Stomach (tissue), 9 donors: ENCODE data around the gene DET1. TPM values are rescaled to one million over a fixed set of nuclear protein-coding genes. Genes with fewer than 3 reads are reported as not detected.

Source experiments
- DNase-seq, 2 donors: peaks; one replicate each; pipeline versions ENCODE4 v3.0.0 to v3.0.0-alpha.2; 2013 to 2019
- H3K27ac ChIP-seq, 5 donors: fragments of 200-600 bp in 4 of 5; sonication (generic) in 4 of 5; one replicate each; pipeline ENCODE4 v1.5.1; 2013 to 2019; ENCODE audit warnings: mild to moderate bottlenecking in 1 of 5, moderate library complexity in 1 of 5
- H3K27me3 ChIP-seq, 3 donors: fragments of 200-600 bp; sonication (generic); one replicate each; pipeline ENCODE4 v1.5.1; 2017 to 2019; ENCODE audit warnings: mixed run types in 1 of 3
- H3K36me3 ChIP-seq, 4 donors: fragments of 200-600 bp; sonication (generic); 1 replicate in 3 of 4; 2 replicates in 1 of 4; pipeline ENCODE4 v1.5.1; 2016 to 2019
- H3K4me1 ChIP-seq, 4 donors: fragments of 200-600 bp; sonication (generic); one replicate each; pipeline ENCODE4 v1.5.1; 2016 to 2019
- H3K4me3 ChIP-seq, 4 donors: fragments of 200-600 bp; sonication (generic) in 3 of 4; one replicate each; pipeline ENCODE4 v1.5.1; 2016 to 2019; ENCODE audit warnings: mild to moderate bottlenecking in 1 of 4
- H3K9me3 ChIP-seq, 4 donors: fragments of 200-600 bp; sonication (generic); one replicate each; pipeline ENCODE4 v1.5.1; 2016 to 2019
- CTCF ChIP-seq, 7 experiments: fragments of 450-650 bp in 4 of 7; fragments of 200-600 bp in 3 of 7; sonication (generic) in 3 of 7; IDR thresholded peaks; one replicate each; pipeline ENCODE4 v1.5.1; 2016 to 2019; ENCODE audit warnings: antibody characterized with exemption in 7 of 7, control low read depth in 2 of 7, mild to moderate bottlenecking in 1 of 7
- EP300 ChIP-seq: sonication (generic); formaldehyde crosslinking; IDR thresholded peaks from one replicate; pipeline ENCODE4 v1.6.1; 2017; ENCODE audit warnings: antibody characterized with exemption
- POLR2A ChIP-seq, 4 donors: fragments of 450-650 bp; IDR thresholded peaks; one replicate each; pipeline ENCODE4 v1.6.1; 2016; ENCODE audit warnings: antibody characterized with exemption in 4 of 4, control low read depth in 2 of 4, mild to moderate bottlenecking in 1 of 4, moderate library complexity in 1 of 4
- POLR2AphosphoS5 ChIP-seq, 3 donors: sonication (generic); formaldehyde crosslinking; IDR thresholded peaks; one replicate each; pipeline ENCODE4 v1.6.1; 2016; ENCODE audit warnings: antibody characterized with exemption in 3 of 3
- WGBS, 5 donors: extraction: QIAGEN DNeasy Blood & Tissue Kit in 3 of 5; methylation state at CpG; one replicate each; pipeline versions ENCODE4 v1.1.5 to v1.1.7; 2013 to 2018; 5-methylcytosine and 5-hydroxymethylcytosine counted together
- intact Hi-C: fragments of 100-400 bp; cut with DNase I; formaldehyde crosslinking; loops from one replicate; pipeline ENCODE4 v1.15.1; 2023; ENCODE audit warnings: low total_unique reads
- polyA plus RNA-seq, 3 donors: library from polyadenylated mRNA; stranded (reverse); fragments of 200-250 nt; gene quantifications; one replicate each; pipeline ENCODE4 v1.2.3, GENCODE V29; 2013
- total RNA-seq, 5 donors: library from RNA; depleted of rRNA; stranded (reverse); fragments of >200 nt; gene quantifications; one replicate each; pipeline versions ENCODE4 v1.1.0 to v1.2.3, GENCODE V29; 2014 to 2016
- donor health status: healthy with polysubstance abuse.
- donor health status: Bipolar disorder and iron deficiency.
- donor health status: healthy.

The DET1 gene
- total and polyA plus RNA-seq, 8 donors, result 2.2 to 11.6 (median 3.1) TPM

GRCh38 chr15:88482263-88482662 is 64.2 kb downstream of the DET1 start:
- H3K4me1 ChIP-seq, result peaks cover 0 to 2% (median 0%) of the 10 kb centered on the region in 4 donors
- H3K36me3 ChIP-seq, result peaks cover 0 to 44% (median 30%) of the 10 kb centered on the region in 4 donors
- H3K4me3 ChIP-seq, result no peak overlapping the region
- 50 to 63% (median 56%) methylated on average over 1 of the region's 1 CpG for WGBS, 5 donors
- TF ChIP-seq POLR2AphosphoS5 (IDR thresholded peaks at IDR 0.05) (no peak), POLR2A (IDR thresholded peaks at IDR 0.05) (no peak), EP300 (no peak), CTCF (IDR thresholded peaks at IDR 0.05) (no peak)
- intact Hi-C loops, result no loop called here
- no peak for DNase-seq
- H3K27me3 ChIP-seq, result no peaks in the 10 kb centered on the region
- H3K27ac ChIP-seq, result no peak overlapping the region
- H3K9me3 ChIP-seq, result no peaks in the 10 kb centered on the region

GRCh38 chr15:88480981-88481380 is 65.5 kb downstream of the DET1 start:
- H3K9me3 ChIP-seq, result no peaks in the 10 kb centered on the region
- no peak for DNase-seq
- H3K4me1 ChIP-seq, result peaks cover 0 to 14% (median 8%) of the 10 kb centered on the region in 4 donors
- no peak overlapping the region for H3K4me3 ChIP-seq
- WGBS, 5 donors, result 70 to 84% (median 77%) methylated on average over 8 of the region's 8 CpGs
- no peak overlapping the region for H3K27ac ChIP-seq
- TF ChIP-seq EP300, result no peak
- no peak for TF ChIP-seq POLR2AphosphoS5 (IDR thresholded peaks at IDR 0.05)
- no peak for TF ChIP-seq CTCF (IDR thresholded peaks at IDR 0.05)
- TF ChIP-seq POLR2A (IDR thresholded peaks at IDR 0.05), result no peak
- peaks cover 0 to 57% (median 41%) of the 10 kb centered on the region in 4 donors for H3K36me3 ChIP-seq
- intact Hi-C loops, result no loop called here
- H3K27me3 ChIP-seq, result no peaks in the 10 kb centered on the region

- no peak for TF ChIP-seq EP300
- TF ChIP-seq CTCF (IDR thresholded peaks at IDR 0.05), result no peak
- TF ChIP-seq POLR2A (IDR thresholded peaks at IDR 0.05), result no peak
- TF ChIP-seq POLR2AphosphoS5 (IDR thresholded peaks at IDR 0.05), result no peak
- Histone ChIP-seq H3K27me3 (no peaks in the 10 kb centered on the region), H3K4me3 (no peak overlapping the region), H3K4me1 (peaks cover 0 to 14% (median 8%) of the 10 kb centered on the region in 4 donors), H3K36me3 (peaks cover 0 to 74% (median 59%) of the 10 kb centered on the region in 4 donors), H3K27ac (no peak overlapping the region), H3K9me3 (no peaks in the 10 kb centered on the region)
- DNase-seq, result no peak
- 59 to 91% (median 82%) methylated on average over 3 of the region's 3 CpGs for WGBS, 5 donors
- intact Hi-C loops, result loop anchor here (10.0 kb wide), 1 partner anchor 136 kb away; no protein-coding TSS in a partner anchor
Measured at GRCh38 chr15:88479169-88479568, 67.3 kb downstream of the DET1 start.

GRCh38 chr15:88477904-88478303 is 68.6 kb downstream of the DET1 start:
- no peaks in the 10 kb centered on the region for H3K27me3 ChIP-seq
- intact Hi-C loops, result loop anchor here (10.0 kb wide), 1 partner anchor 137 kb away; no protein-coding TSS in a partner anchor
- no peak overlapping the region for H3K27ac ChIP-seq
- TF ChIP-seq POLR2AphosphoS5 (IDR thresholded peaks at IDR 0.05), result no peak
- DNase-seq, result no peak
- no peaks in the 10 kb centered on the region for H3K9me3 ChIP-seq
- H3K36me3 ChIP-seq, result peaks cover 6 to 86% (median 72%) of the 10 kb centered on the region in 4 donors
- WGBS, 5 donors, result 87 to 95% (median 92%) methylated on average over 5 of the region's 5 CpGs
- no peak overlapping the region for H3K4me3 ChIP-seq
- H3K4me1 ChIP-seq, result peaks cover 0 to 22% (median 8%) of the 10 kb centered on the region in 4 donors

GRCh38 chr15:88477126-88477525 is 69.4 kb downstream of the DET1 start:
- Histone ChIP-seq H3K4me1 (peaks cover 0 to 22% (median 8%) of the 10 kb centered on the region in 4 donors), H3K27ac (peak overlapping the region in 1 of 5 donors; percentile 31), H3K27me3 (no peaks in the 10 kb centered on the region), H3K36me3 (peaks cover 9 to 94% (median 80%) of the 10 kb centered on the region in 4 donors), H3K9me3 (no peaks in the 10 kb centered on the region), H3K4me3 (no peak overlapping the region)
- DNase-seq, result no peak
- 80 to 92% (median 88%) methylated on average over 7 of the region's 7 CpGs for WGBS, 5 donors
- TF ChIP-seq POLR2AphosphoS5 (IDR thresholded peaks at IDR 0.05) (no peak), EP300 (no peak), POLR2A (IDR thresholded peaks at IDR 0.05) (no peak)
- intact Hi-C loops, result loop anchor here (10.0 kb wide), 1 partner anchor 138 kb away; no protein-coding TSS in a partner anchor
